ENCODE results near the gene HNF4A.

Gene HNF4A

DNA sequence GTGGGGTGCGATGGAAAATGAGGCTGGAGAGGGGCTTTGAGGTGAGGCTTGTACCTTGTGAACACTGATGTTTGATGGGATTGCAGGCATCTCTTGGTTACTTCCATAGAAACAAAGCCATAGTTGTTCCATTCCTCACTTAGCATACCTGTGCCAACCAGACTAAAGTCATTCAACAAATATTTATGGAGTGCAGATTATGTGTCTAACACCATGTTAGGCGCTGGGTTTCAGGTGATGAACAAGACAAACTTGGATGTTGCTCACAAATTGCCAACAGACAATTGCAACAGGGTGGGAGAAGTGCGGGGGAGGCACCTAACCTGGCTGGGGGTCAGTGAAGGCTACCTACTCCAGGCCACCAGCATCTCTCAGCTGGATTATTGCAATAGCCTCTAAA is 121.7 kb downstream of the HNF4A start:
- Histone ChIP-seq H3K36me3 (ENCODE audit: control insufficient read depth, insufficient read depth, low read length) (peaks cover 21% of the 10 kb centered on the region), H3K27me3 (replicated peaks; ENCODE audit: control insufficient read depth, insufficient read depth, low read length, poor library complexity, severe bottlenecking) (no peaks in the 10 kb centered on the region), H3K4me3 (ENCODE audit: insufficient read depth, low read depth, low read length, poor library complexity, severe bottlenecking) (no peak overlapping the region), H3K9me3 (ENCODE audit: control insufficient read depth, low read length) (no peaks in the 10 kb centered on the region), H3K27ac (ENCODE audit: insufficient read depth, low read length, poor library complexity, severe bottlenecking) (no peak overlapping the region), H3K4me1 (ENCODE audit: control insufficient read depth, insufficient read depth, low read length, poor library complexity, severe bottlenecking) (peaks cover 13% of the 10 kb centered on the region)
- no peak for DNase-seq

DNA sequence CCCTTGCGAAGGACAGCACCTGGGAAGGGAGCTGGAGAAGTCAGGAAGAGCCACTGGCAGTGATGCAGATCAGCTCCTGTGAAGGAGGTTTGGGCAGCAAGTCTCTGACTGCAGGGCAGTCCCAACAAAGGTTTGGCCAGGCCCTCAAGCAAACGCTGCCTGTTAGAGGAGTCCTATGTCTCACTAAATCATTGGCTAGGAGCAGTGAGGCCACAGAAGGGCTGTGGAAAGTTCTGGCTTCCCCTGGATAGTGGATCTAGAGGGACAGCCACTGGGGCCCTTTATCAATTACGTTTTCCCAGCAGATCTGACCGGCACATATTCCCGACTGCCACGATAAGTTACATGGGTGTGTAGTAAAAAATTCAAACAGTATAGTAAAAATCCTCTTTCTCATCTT is 122.7 kb downstream of the HNF4A start:
- Histone ChIP-seq H3K36me3 (ENCODE audit: control insufficient read depth, insufficient read depth, low read length) (peaks cover 23% of the 10 kb centered on the region), H3K27ac (ENCODE audit: insufficient read depth, low read length, poor library complexity, severe bottlenecking) (no peak overlapping the region), H3K4me1 (ENCODE audit: control insufficient read depth, insufficient read depth, low read length, poor library complexity, severe bottlenecking) (peaks cover 13% of the 10 kb centered on the region)

DNA sequence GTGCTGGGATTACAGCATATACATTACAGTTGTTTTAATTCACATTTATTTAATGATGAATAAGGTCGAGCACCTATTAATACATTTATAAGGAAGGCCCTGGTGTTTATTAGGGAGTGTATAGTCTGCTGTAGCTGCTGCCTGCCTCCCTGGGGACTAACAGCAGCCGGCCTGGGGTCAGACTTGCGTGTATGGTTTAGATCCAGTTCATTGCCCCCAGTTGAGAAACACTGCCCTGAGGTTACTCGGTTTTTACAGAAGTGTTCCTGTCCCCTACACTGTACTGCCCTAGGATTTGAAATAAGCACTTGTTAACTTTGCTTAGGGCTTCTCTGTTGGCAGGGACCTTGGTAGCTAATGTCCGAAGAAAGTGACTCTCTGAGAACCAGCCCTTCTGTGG is 124.1 kb downstream of the HNF4A start:
- Histone ChIP-seq H3K27me3 (replicated peaks; ENCODE audit: control insufficient read depth, insufficient read depth, low read length, poor library complexity, severe bottlenecking) (no peaks in the 10 kb centered on the region), H3K4me3 (ENCODE audit: insufficient read depth, low read depth, low read length, poor library complexity, severe bottlenecking) (no peak overlapping the region), H3K27ac (ENCODE audit: insufficient read depth, low read length, poor library complexity, severe bottlenecking) (no peak overlapping the region), H3K4me1 (ENCODE audit: control insufficient read depth, insufficient read depth, low read length, poor library complexity, severe bottlenecking) (peaks cover 13% of the 10 kb centered on the region), H3K36me3 (ENCODE audit: control insufficient read depth, insufficient read depth, low read length) (peaks cover 34% of the 10 kb centered on the region), H3K9me3 (ENCODE audit: control insufficient read depth, low read length) (no peaks in the 10 kb centered on the region)
- no peak for DNase-seq

More for the DNA sequence above, 122.7 kb downstream of the HNF4A start:
- no peak for DNase-seq
- Histone ChIP-seq H3K27me3 (replicated peaks; ENCODE audit: control insufficient read depth, insufficient read depth, low read length, poor library complexity, severe bottlenecking) (no peaks in the 10 kb centered on the region), H3K9me3 (ENCODE audit: control insufficient read depth, low read length) (no peaks in the 10 kb centered on the region), H3K4me3 (ENCODE audit: insufficient read depth, low read depth, low read length, poor library complexity, severe bottlenecking) (no peak overlapping the region)

DNA sequence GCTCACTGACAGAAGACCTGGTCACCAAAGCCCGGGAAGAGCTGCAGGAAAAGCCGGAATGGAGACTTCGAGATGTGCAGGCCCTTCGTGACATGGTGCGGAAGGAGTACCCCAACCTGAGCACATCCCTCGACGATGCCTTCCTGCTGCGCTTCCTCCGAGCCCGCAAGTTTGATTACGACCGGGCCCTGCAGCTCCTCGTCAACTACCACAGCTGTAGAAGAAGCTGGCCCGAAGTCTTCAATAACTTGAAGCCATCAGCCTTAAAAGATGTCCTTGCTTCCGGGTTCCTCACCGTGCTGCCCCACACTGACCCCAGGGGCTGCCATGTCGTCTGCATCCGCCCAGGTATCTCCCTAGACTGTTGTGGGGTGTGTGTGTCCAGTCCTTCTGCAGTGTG is 124.6 kb downstream of the HNF4A start:
- Histone ChIP-seq H3K4me3 (ENCODE audit: insufficient read depth, low read depth, low read length, poor library complexity, severe bottlenecking) (no peak overlapping the region), H3K27me3 (replicated peaks; ENCODE audit: control insufficient read depth, insufficient read depth, low read length, poor library complexity, severe bottlenecking) (no peaks in the 10 kb centered on the region), H3K27ac (ENCODE audit: insufficient read depth, low read length, poor library complexity, severe bottlenecking) (no peak overlapping the region), H3K4me1 (ENCODE audit: control insufficient read depth, insufficient read depth, low read length, poor library complexity, severe bottlenecking) (peaks cover 12% of the 10 kb centered on the region), H3K9me3 (ENCODE audit: control insufficient read depth, low read length) (no peaks in the 10 kb centered on the region), H3K36me3 (ENCODE audit: control insufficient read depth, insufficient read depth, low read length) (peaks cover 34% of the 10 kb centered on the region)
- no peak for DNase-seq

DNA sequence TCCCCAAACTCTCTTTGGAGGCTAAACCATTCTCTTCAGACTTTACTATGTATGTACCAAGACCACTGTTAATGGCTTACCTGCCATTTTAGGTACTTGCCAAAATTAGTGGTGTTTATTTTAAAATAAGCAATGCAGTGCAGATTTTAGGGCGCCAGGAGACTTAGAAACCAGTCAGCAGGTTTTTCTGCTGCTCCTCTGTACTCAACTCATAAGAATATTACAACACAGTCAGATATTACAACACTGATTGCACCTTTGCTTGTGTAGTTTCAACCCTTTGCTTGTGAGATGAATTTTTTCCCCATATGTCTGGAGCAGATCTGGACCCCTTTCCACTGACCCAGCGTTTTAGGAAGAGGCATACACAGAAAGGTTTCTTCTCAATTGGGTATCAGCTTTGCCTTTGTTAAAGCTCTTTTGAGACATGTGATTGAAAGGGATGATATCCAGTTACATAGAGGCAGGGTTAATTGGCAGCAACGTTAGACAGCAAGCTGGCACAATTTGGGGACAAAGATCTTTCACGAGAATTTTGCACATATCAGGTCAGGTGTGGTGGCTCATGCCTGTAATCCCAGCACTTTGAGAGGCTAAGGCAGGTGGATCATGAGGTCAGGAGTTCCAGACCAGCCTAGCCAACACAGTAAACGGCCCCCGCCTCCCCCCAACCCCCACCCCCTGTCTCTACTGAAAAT is 126.4 kb downstream of the HNF4A start:
- Histone ChIP-seq H3K36me3 (ENCODE audit: control insufficient read depth, insufficient read depth, low read length) (peaks cover 39% of the 10 kb centered on the region), H3K27ac (ENCODE audit: insufficient read depth, low read length, poor library complexity, severe bottlenecking) (no peak overlapping the region), H3K27me3 (replicated peaks; ENCODE audit: control insufficient read depth, insufficient read depth, low read length, poor library complexity, severe bottlenecking) (no peaks in the 10 kb centered on the region), H3K4me3 (ENCODE audit: insufficient read depth, low read depth, low read length, poor library complexity, severe bottlenecking) (no peak overlapping the region), H3K4me1 (ENCODE audit: control insufficient read depth, insufficient read depth, low read length, poor library complexity, severe bottlenecking) (no peaks in the 10 kb centered on the region), H3K9me3 (ENCODE audit: control insufficient read depth, low read length) (no peaks in the 10 kb centered on the region)
- no peak for DNase-seq

DNA sequence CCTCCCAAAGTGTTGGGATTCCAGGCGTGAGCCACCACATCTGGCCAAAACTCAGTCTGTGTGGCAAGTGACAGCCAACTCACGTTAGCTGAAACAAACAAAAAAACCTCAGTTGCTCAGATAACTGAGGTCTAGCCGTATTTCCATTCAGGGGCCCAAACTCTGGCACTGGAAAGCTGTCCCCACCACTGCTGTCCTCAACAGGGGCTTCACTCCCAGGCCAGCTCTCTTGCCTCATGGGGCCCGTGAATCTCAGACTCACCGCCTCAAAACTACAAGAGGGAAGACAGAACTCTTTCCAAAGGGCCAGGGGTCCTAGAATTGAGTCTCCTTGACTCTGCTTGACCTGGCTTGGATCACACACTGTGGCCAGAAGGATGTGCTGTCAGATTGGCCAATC is 127.6 kb downstream of the HNF4A start:
- Histone ChIP-seq H3K9me3 (ENCODE audit: control insufficient read depth, low read length) (no peaks in the 10 kb centered on the region), H3K4me1 (ENCODE audit: control insufficient read depth, insufficient read depth, low read length, poor library complexity, severe bottlenecking) (no peaks in the 10 kb centered on the region), H3K27me3 (replicated peaks; ENCODE audit: control insufficient read depth, insufficient read depth, low read length, poor library complexity, severe bottlenecking) (no peaks in the 10 kb centered on the region), H3K36me3 (ENCODE audit: control insufficient read depth, insufficient read depth, low read length) (peaks cover 41% of the 10 kb centered on the region), H3K4me3 (ENCODE audit: insufficient read depth, low read depth, low read length, poor library complexity, severe bottlenecking) (no peak overlapping the region), H3K27ac (ENCODE audit: insufficient read depth, low read length, poor library complexity, severe bottlenecking) (no peak overlapping the region)
- DNase-seq, result no peak

Measured in effector memory CD4-positive, alpha-beta T cell (primary cell).